Activated CD8-positive, alpha-beta memory T cell treated with anti-CD3 and anti-CD28 coated beads for 1 hour (primary cell): ENCODE data around the gene ELF2.
A peak's percentile ranks its signal among the peaks of the same experiment; 100 is the strongest.
"Not testable (repeated sequence)": the region's sequence is repeated elsewhere in the genome, so short reads cannot be mapped to it uniquely, and the experiment has no call there.

ENCODE experiments used
- DNase-seq, 2 donors: peaks; one replicate each; pipeline ENCODE4 v3.0.0-alpha.2; 2020; ENCODE audit warnings: low read depth in 1 of 2; ENCODE audit errors: extremely low read depth in 1 of 2

ELF2 gene

GRCh38 chr4:139025841-139026240 is 151.2 kb downstream of the ELF2 start:
- no peak for DNase-seq

GRCh38 chr4:139024686-139025085 is 152.3 kb downstream of the ELF2 start:
- DNase-seq, result no peak

- no peak for DNase-seq
Measured at GRCh38 chr4:139022835-139023234, 154.2 kb downstream of the ELF2 start.

- not testable (repeated sequence) for DNase-seq
Measured at GRCh38 chr4:139021071-139021470, 155.9 kb downstream of the ELF2 start.

GRCh38 chr4:139020384-139020783 is 156.6 kb downstream of the ELF2 start:
- no peak for DNase-seq

- no peak for DNase-seq
Measured at GRCh38 chr4:139018971-139019758, 157.9 kb downstream of the ELF2 start.

GRCh38 chr4:139018501-139018900 is 158.5 kb downstream of the ELF2 start:
- DNase-seq, result no peak

- DNase-seq, result no peak
Measured at GRCh38 chr4:139017861-139018260, 159.2 kb downstream of the ELF2 start.

- peak in 1 of 2 donors; percentile 22 for DNase-seq
Measured at GRCh38 chr4:139015948-139016471, 161.0 kb downstream of the ELF2 start.

GRCh38 chr4:139015269-139015947 is 161.6 kb downstream of the ELF2 start, which contains the start of gene NOCT:
NOCT (plus strand) TSS chr4:139015781; CDS start chr4:139015982, 201 bp downstream.
- DNase-seq, result peak; percentile 81 to 83

GRCh38 chr4:139014371-139015268 is 162.4 kb downstream of the ELF2 start:
- no peak for DNase-seq

- DNase-seq, result no peak
Measured at GRCh38 chr4:139011225-139011950, 165.6 kb downstream of the ELF2 start.

- DNase-seq, result no peak
Measured at GRCh38 chr4:139009702-139010101, 167.3 kb downstream of the ELF2 start.

- DNase-seq, result not testable (repeated sequence)
Measured at GRCh38 chr4:139008278-139008677, 168.7 kb downstream of the ELF2 start.

- DNase-seq, result no peak
Measured at GRCh38 chr4:139007640-139008039, 169.4 kb downstream of the ELF2 start.
